ENCODE data around the gene ZCCHC9.

- TF ChIP-seq, protein P1, sequence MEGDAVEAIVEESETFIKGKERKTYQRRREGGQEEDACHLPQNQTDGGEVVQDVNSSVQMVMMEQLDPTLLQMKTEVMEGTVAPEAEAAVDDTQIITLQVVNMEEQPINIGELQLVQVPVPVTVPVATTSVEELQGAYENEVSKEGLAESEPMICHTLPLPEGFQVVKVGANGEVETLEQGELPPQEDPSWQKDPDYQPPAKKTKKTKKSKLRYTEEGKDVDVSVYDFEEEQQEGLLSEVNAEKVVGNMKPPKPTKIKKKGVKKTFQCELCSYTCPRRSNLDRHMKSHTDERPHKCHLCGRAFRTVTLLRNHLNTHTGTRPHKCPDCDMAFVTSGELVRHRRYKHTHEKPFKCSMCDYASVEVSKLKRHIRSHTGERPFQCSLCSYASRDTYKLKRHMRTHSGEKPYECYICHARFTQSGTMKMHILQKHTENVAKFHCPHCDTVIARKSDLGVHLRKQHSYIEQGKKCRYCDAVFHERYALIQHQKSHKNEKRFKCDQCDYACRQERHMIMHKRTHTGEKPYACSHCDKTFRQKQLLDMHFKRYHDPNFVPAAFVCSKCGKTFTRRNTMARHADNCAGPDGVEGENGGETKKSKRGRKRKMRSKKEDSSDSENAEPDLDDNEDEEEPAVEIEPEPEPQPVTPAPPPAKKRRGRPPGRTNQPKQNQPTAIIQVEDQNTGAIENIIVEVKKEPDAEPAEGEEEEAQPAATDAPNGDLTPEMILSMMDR (optimal IDR thresholded peaks at IDR 0.05 in 1 of 3, IDR thresholded peaks at IDR 0.05 in 1 of 3, conservative IDR thresholded peaks at IDR 0.05 in 1 of 3; ENCODE audit: extremely low read depth in 1 of 3, insufficient read depth in 2 of 3, low read length in 3 of 3), result no peak
- no peak for TF ChIP-seq EZH2 (IDR thresholded peaks at IDR 0.05; ENCODE audit: low read length)
These were observed 52.7 kb downstream of the ZCCHC9 start for GRCh38 chr5:81354093-81354492.
